Activated T-cell treated with anti-CD3 and anti-CD28 coated beads for 48 hours (primary cell): ENCODE data around the gene STXBP6.
"Not testable (repeated sequence)": the region's sequence is repeated elsewhere in the genome, so short reads cannot be mapped to it uniquely, and the experiment has no call there.

Experiments used
- DNase-seq: peaks from one replicate; pipeline ENCODE4 v3.0.0-alpha.2; 2020; ENCODE audit warnings: low read depth

Gene STXBP6

GRCh38 chr14:24852312-24853060 lies 197.5 kb downstream of the STXBP6 start:
- DNase-seq: no peak

GRCh38 chr14:24851837-24852236 lies 198.1 kb downstream of the STXBP6 start:
- DNase-seq: no peak

- DNase-seq: no peak
Measured at GRCh38 chr14:24851406-24851805, 198.5 kb downstream of the STXBP6 start.

GRCh38 chr14:24850072-24850471 lies 199.9 kb downstream of the STXBP6 start:
- DNase-seq: no peak

GRCh38 chr14:24849471-24849870 lies 200.5 kb downstream of the STXBP6 start:
- no peak for DNase-seq

GRCh38 chr14:24848102-24848790 lies 201.7 kb downstream of the STXBP6 start:
- DNase-seq: no peak

GRCh38 chr14:24847568-24848095 lies 202.3 kb downstream of the STXBP6 start:
- DNase-seq: no peak

GRCh38 chr14:24846261-24846660 lies 203.7 kb downstream of the STXBP6 start:
- no peak for DNase-seq

GRCh38 chr14:24845851-24846250 lies 204.1 kb downstream of the STXBP6 start:
- DNase-seq: no peak

GRCh38 chr14:24844011-24844410 lies 205.9 kb downstream of the STXBP6 start:
- no peak for DNase-seq

GRCh38 chr14:24843494-24843893 lies 206.5 kb downstream of the STXBP6 start:
- no peak for DNase-seq

GRCh38 chr14:24840204-24840893 lies 209.6 kb downstream of the STXBP6 start:
- no peak for DNase-seq

- DNase-seq: no peak
Measured at GRCh38 chr14:24839617-24840203, 210.2 kb downstream of the STXBP6 start.

- no peak for DNase-seq
Measured at GRCh38 chr14:24838945-24839616, 210.9 kb downstream of the STXBP6 start.

GRCh38 chr14:24837280-24838046 lies 212.5 kb downstream of the STXBP6 start:
- no peak for DNase-seq

- not testable (repeated sequence) for DNase-seq
Measured at GRCh38 chr14:24836324-24836723, 213.6 kb downstream of the STXBP6 start.

GRCh38 chr14:24834956-24835355 lies 215.0 kb downstream of the STXBP6 start:
- DNase-seq: no peak

GRCh38 chr14:24833385-24833784 lies 216.6 kb downstream of the STXBP6 start:
- no peak for DNase-seq

- DNase-seq: no peak
Measured at GRCh38 chr14:24831677-24832076, 218.3 kb downstream of the STXBP6 start.

- DNase-seq: no peak
Measured at GRCh38 chr14:24829862-24830261, 220.1 kb downstream of the STXBP6 start.

- DNase-seq: no peak
Measured at GRCh38 chr14:24828486-24828885, 221.5 kb downstream of the STXBP6 start.
